Smooth muscle cell (in vitro differentiated cells): ENCODE measurements around the gene ARL8B. TPM values are rescaled to one million over a fixed set of nuclear protein-coding genes. Genes with fewer than 3 reads are reported as not detected.
"Not testable (repeated sequence)": the region's sequence is repeated elsewhere in the genome, so short reads cannot be mapped to it uniquely, and the experiment has no call there.

Experiments
- DNase-seq: peaks from one replicate; lab custom pipeline; 2025; ENCODE audit not compliant: unreplicated experiment; lab: John Stamatoyannopoulos, UW
- H2AFZ ChIP-seq: fragments of 200-600 bp; sonication (generic); 2 replicates; pipeline ENCODE4 v1.6.0; 2016; ENCODE audit warnings: antibody characterized with exemption, low read depth, mild to moderate bottlenecking
- H3F3A ChIP-seq: fragments of 200-600 bp; sonication (generic); 2 replicates; pipeline ENCODE4 v1.6.0; 2017; ENCODE audit warnings: antibody characterized with exemption, low read depth
- H3K27ac ChIP-seq: fragments of 200-600 bp; sonication (generic); 2 replicates; pipeline ENCODE4 v1.5.1; 2016; ENCODE audit warnings: low read depth, mild to moderate bottlenecking
- H3K27me3 ChIP-seq: fragments of 200-600 bp; sonication (generic); 2 replicates; pipeline ENCODE4 v1.6.1; 2016; ENCODE audit warnings: low read depth, mild to moderate bottlenecking
- H3K36me3 ChIP-seq: fragments of 200-600 bp; sonication (generic); 2 replicates; pipeline ENCODE4 v1.5.1; 2016; ENCODE audit warnings: low read depth
- H3K4me1 ChIP-seq: fragments of 200-600 bp; sonication (generic); 2 replicates; pipeline ENCODE4 v1.5.1; 2016; ENCODE audit warnings: low read depth
- H3K4me2 ChIP-seq: fragments of 200-600 bp; sonication (generic); 2 replicates; pipeline ENCODE4 v1.6.0; 2016; ENCODE audit warnings: mild to moderate bottlenecking
- H3K4me3 ChIP-seq: fragments of 200-600 bp; sonication (generic); 2 replicates; pipeline ENCODE4 v1.5.1; 2016; ENCODE audit warnings: mild to moderate bottlenecking
- H3K79me2 ChIP-seq: fragments of 200-600 bp; sonication (generic); 2 replicates; pipeline ENCODE4 v1.6.0; 2016; ENCODE audit warnings: low read depth, mild to moderate bottlenecking
- H3K9ac ChIP-seq: fragments of 200-600 bp; sonication (generic); 2 replicates; pipeline ENCODE4 v1.6.0; 2016; ENCODE audit warnings: low read depth
- H3K9me3 ChIP-seq: fragments of 200-600 bp; sonication (generic); replicated peaks from 2 replicates; pipeline ENCODE4 v1.5.1; 2016; ENCODE audit warnings: low read depth
- H4K20me1 ChIP-seq: fragments of 200-600 bp; sonication (generic); 2 replicates; pipeline ENCODE4 v1.6.0; 2016; ENCODE audit warnings: low read depth
- WGBS: methylation state at CpG from one replicate; pipeline ENCODE4 v1.1.7; 2016; ENCODE audit warnings: low lambda C conversion rate; 5-methylcytosine and 5-hydroxymethylcytosine counted together
- polyA plus RNA-seq: library from polyadenylated mRNA; unstranded; fragments of >200 nt; fragmentation: Nextera tagmentation; extraction: Ambion mirVana; gene quantifications from 2 replicates; pipeline ENCODE4 v1.2.1, GENCODE V29; 2016
- total RNA-seq: library from RNA; depleted of rRNA; stranded (reverse); fragments of >200 nt; gene quantifications from 2 replicates; pipeline ENCODE4 v1.2.3, GENCODE V29; 2014
- TF ChIP-seq, protein P1 (sequence below): fragments of 200-600 bp; sonication (generic); IDR thresholded peaks from 2 replicates; pipeline ENCODE4 v1.5.1; 2017; ENCODE audit warnings: borderline replicate concordance, mild to moderate bottlenecking, antibody characterized with exemption; ENCODE audit not compliant: insufficient read depth, poor library complexity, severe bottlenecking

Gene ARL8B
- total and polyA plus RNA-seq, 2 experiments from 2014 or later: 33.6 to 95.0 TPM

GRCh38 chr3:5172018-5172417, 49.9 kb downstream of the ARL8B start:
- H3K27me3 ChIP-seq: no peaks in the 10 kb centered on the region
- DNase-seq: no peak
- H3K4me1 ChIP-seq: no peaks in the 10 kb centered on the region
- 100% methylated on average over 4 of the region's 4 CpGs for WGBS
- no peak overlapping the region for H3K27ac ChIP-seq
- H2AFZ ChIP-seq: no peak overlapping the region
- peaks cover 44% of the 10 kb centered on the region for H3K79me2 ChIP-seq
- no peaks in the 10 kb centered on the region for H3K9me3 ChIP-seq
- no peak overlapping the region for H3K4me2 ChIP-seq
- H4K20me1 ChIP-seq: peaks cover 58% of the 10 kb centered on the region
- no peaks in the 10 kb centered on the region for H3F3A ChIP-seq
- TF ChIP-seq, protein P1, sequence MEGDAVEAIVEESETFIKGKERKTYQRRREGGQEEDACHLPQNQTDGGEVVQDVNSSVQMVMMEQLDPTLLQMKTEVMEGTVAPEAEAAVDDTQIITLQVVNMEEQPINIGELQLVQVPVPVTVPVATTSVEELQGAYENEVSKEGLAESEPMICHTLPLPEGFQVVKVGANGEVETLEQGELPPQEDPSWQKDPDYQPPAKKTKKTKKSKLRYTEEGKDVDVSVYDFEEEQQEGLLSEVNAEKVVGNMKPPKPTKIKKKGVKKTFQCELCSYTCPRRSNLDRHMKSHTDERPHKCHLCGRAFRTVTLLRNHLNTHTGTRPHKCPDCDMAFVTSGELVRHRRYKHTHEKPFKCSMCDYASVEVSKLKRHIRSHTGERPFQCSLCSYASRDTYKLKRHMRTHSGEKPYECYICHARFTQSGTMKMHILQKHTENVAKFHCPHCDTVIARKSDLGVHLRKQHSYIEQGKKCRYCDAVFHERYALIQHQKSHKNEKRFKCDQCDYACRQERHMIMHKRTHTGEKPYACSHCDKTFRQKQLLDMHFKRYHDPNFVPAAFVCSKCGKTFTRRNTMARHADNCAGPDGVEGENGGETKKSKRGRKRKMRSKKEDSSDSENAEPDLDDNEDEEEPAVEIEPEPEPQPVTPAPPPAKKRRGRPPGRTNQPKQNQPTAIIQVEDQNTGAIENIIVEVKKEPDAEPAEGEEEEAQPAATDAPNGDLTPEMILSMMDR: no peak
- H3K9ac ChIP-seq: no peak overlapping the region
- no peak overlapping the region for H3K4me3 ChIP-seq
- H3K36me3 ChIP-seq: peaks cover 22% of the 10 kb centered on the region

GRCh38 chr3:5179036-5179435, 56.9 kb downstream of the ARL8B start:
- not testable (repeated sequence) for H3K4me2 ChIP-seq, H3K27ac ChIP-seq, H3K4me1 ChIP-seq, H3K9me3 ChIP-seq, H2AFZ ChIP-seq, DNase-seq, H3K79me2 ChIP-seq, H3K27me3 ChIP-seq, H3F3A ChIP-seq, H3K9ac ChIP-seq, H3K4me3 ChIP-seq
- Histone ChIP-seq H3K36me3 (peaks cover 14% of the 10 kb centered on the region), H4K20me1 (peaks cover 23% of the 10 kb centered on the region)
- WGBS: 90% methylated on average over 2 of the region's 2 CpGs

DNA sequence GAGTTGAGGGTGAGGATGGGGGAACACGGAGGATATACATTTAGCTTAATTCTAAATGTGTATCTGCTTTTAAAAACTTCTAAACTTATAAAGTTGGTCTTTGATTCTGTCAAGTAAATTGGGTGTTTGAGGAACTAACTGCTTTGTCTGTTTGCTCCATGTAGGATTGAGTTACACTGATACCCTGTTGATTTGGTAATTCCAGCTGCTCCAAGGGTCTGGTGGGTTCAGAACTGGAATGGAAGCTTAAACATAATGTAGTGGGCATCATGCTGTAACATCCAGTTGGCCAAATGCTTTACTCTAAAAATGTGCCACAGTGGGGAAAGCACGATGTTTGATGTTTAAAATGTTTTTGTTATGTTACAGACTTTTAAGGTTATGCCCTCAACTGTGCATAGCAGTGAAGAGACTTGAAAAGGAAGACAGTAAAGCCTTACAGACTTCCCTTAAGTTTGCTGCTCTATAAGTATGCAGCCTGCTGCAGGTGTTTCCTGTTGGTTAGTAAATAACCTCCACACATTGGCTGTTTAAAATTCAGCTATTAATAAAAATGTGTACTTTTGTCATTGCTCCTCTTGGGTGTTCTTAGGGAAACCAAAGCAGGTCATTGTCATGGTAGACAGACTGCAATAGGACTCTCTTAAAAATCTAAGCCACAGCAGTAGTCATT, 59.5 kb downstream of the ARL8B start:
- Histone ChIP-seq H2AFZ (no peak overlapping the region), H3K4me3 (no peak overlapping the region), H3K36me3 (peaks cover 5% of the 10 kb centered on the region), H3K4me2 (no peak overlapping the region), H3F3A (peaks cover 15% of the 10 kb centered on the region), H3K27ac (no peak overlapping the region), H3K27me3 (no peaks in the 10 kb centered on the region), H3K4me1 (peaks cover 4% of the 10 kb centered on the region), H3K79me2 (no peaks in the 10 kb centered on the region), H3K9ac (no peak overlapping the region), H4K20me1 (peaks cover 9% of the 10 kb centered on the region), H3K9me3 (no peaks in the 10 kb centered on the region)
- TF ChIP-seq, protein P1: no peak
- 100% methylated on average over 2 of the region's 2 CpGs for WGBS
- DNase-seq: no peak

GRCh38 chr3:5183714-5184113, 61.6 kb downstream of the ARL8B start:
- not testable (repeated sequence) for H3K9me3 ChIP-seq, H3K36me3 ChIP-seq, H2AFZ ChIP-seq, H3K4me1 ChIP-seq, H3K4me2 ChIP-seq, H3K27ac ChIP-seq, H3K27me3 ChIP-seq, H3K9ac ChIP-seq, H3K4me3 ChIP-seq, DNase-seq, H4K20me1 ChIP-seq
- Histone ChIP-seq H3F3A (peaks cover 15% of the 10 kb centered on the region), H3K79me2 (peaks cover 12% of the 10 kb centered on the region)
- WGBS: 95% methylated on average over 12 of the region's 12 CpGs

GRCh38 chr3:5184499-5184898, 62.4 kb downstream of the ARL8B start:
- TF ChIP-seq, protein P1: no peak
- peaks cover 3% of the 10 kb centered on the region for H3K36me3 ChIP-seq
- WGBS: 91% methylated on average over 6 of the region's 6 CpGs
- no peak for DNase-seq
- peaks cover 20% of the 10 kb centered on the region for H3K79me2 ChIP-seq
- H3K9me3 ChIP-seq: no peaks in the 10 kb centered on the region
- H3K4me3 ChIP-seq: no peak overlapping the region
- peaks cover 10% of the 10 kb centered on the region for H3K4me1 ChIP-seq
- peaks cover 9% of the 10 kb centered on the region for H4K20me1 ChIP-seq
- H3K4me2 ChIP-seq: no peak overlapping the region
- no peaks in the 10 kb centered on the region for H3K27me3 ChIP-seq
- H3K27ac ChIP-seq: no peak overlapping the region
- H2AFZ ChIP-seq: no peak overlapping the region
- H3K9ac ChIP-seq: no peak overlapping the region
- peaks cover 15% of the 10 kb centered on the region for H3F3A ChIP-seq
